Liver (tissue), 9 donors: ENCODE results near the gene FZD7. TPM values are rescaled to one million over a fixed set of nuclear protein-coding genes. Genes with fewer than 3 reads are reported as not detected.

Experiments used
- DNase-seq: peaks from one replicate; pipeline ENCODE4 v3.0.0-alpha.2; 2017; ENCODE audit warnings: low spot score
- H3K27ac ChIP-seq, 2 donors: one replicate each; pipeline ENCODE4 v1.7.0; 2013; ENCODE audit warnings: inconsistent platforms in 2 of 2, low read length in 2 of 2, control low read depth in 1 of 2, low read depth in 1 of 2, mild to moderate bottlenecking in 1 of 2
- H3K27me3 ChIP-seq, 4 donors: one replicate each; pipeline versions ENCODE4 v1.6.1 to v1.7.0; 2013; ENCODE audit warnings: low read length in 3 of 4, inconsistent platforms in 1 of 4, mild to moderate bottlenecking in 1 of 4, moderate library complexity in 1 of 4; ENCODE audit not compliant: control insufficient read depth in 4 of 4, insufficient read depth in 4 of 4
- H3K36me3 ChIP-seq, 4 donors: one replicate each; pipeline versions ENCODE4 v1.6.1 to v1.7.0; 2013; ENCODE audit warnings: low read length in 3 of 4, mild to moderate bottlenecking in 3 of 4, low read depth in 1 of 4, moderate library complexity in 1 of 4; ENCODE audit not compliant: control insufficient read depth in 4 of 4, insufficient read depth in 3 of 4
- H3K4me1 ChIP-seq, 4 donors: one replicate each; pipeline versions ENCODE4 v1.6.1 to v1.7.0; 2013; ENCODE audit warnings: low read length in 3 of 4, mild to moderate bottlenecking in 3 of 4, moderate library complexity in 1 of 4; ENCODE audit not compliant: control insufficient read depth in 4 of 4, insufficient read depth in 4 of 4
- H3K4me3 ChIP-seq, 3 donors: one replicate each; pipeline versions ENCODE4 v1.6.1 to v1.7.0; 2013; ENCODE audit warnings: low read length in 3 of 3, control low read depth in 1 of 3, low read depth in 1 of 3, mild to moderate bottlenecking in 1 of 3
- H3K9ac ChIP-seq, 2 donors: one replicate each; pipeline ENCODE4 v1.7.0; 2013; ENCODE audit warnings: low read length in 2 of 2, mild to moderate bottlenecking in 2 of 2, moderate library complexity in 2 of 2, control low read depth in 1 of 2, low read depth in 1 of 2
- H3K9me3 ChIP-seq, 4 donors: one replicate each; pipeline versions ENCODE4 v1.6.1 to v1.7.0; 2013; ENCODE audit warnings: low read length in 3 of 4; ENCODE audit not compliant: control insufficient read depth in 4 of 4
- ATF3 ChIP-seq: IDR thresholded peaks from 2 replicates; pipeline ENCODE4 v1.6.1; 2016; ENCODE audit warnings: antibody characterized with exemption
- CTCF ChIP-seq: fragments of 150-350 bp; IDR thresholded peaks from 2 replicates; pipeline ENCODE4 v1.5.1; 2017; ENCODE audit warnings: improper control_type of control experiment, low read depth, low read length; ENCODE audit not compliant: missing input control
- EGR1 ChIP-seq, 2 donors: IDR thresholded peaks; 2 replicates each; pipeline ENCODE4 v1.6.1; 2016 to 2018; ENCODE audit warnings: antibody characterized with exemption in 2 of 2, low read depth in 2 of 2
- FOXA1 ChIP-seq: IDR thresholded peaks from 2 replicates; pipeline ENCODE4 v1.6.1; 2016; ENCODE audit warnings: antibody characterized with exemption
- FOXA2 ChIP-seq: IDR thresholded peaks from 2 replicates; pipeline ENCODE4 v1.6.1; 2016; ENCODE audit warnings: antibody characterized with exemption
- GABPA ChIP-seq, 2 donors: IDR thresholded peaks in 1 of 2; conservative IDR thresholded peaks in 1 of 2; 2 replicates each; pipeline ENCODE4 v1.6.1; 2016; ENCODE audit warnings: antibody characterized with exemption in 2 of 2, mild to moderate bottlenecking in 1 of 2, moderate library complexity in 1 of 2
- HNF4A ChIP-seq, 2 donors: conservative IDR thresholded peaks; 2 replicates each; pipeline ENCODE4 v1.6.1; 2016; ENCODE audit warnings: antibody characterized with exemption in 2 of 2, mild to moderate bottlenecking in 2 of 2
- HNF4G ChIP-seq: IDR thresholded peaks from 2 replicates; pipeline ENCODE4 v1.6.1; 2016; ENCODE audit warnings: antibody characterized with exemption
- JUND ChIP-seq, 2 donors: IDR thresholded peaks; 2 replicates each; pipeline ENCODE4 v1.6.1; 2016; ENCODE audit warnings: antibody characterized with exemption in 2 of 2
- MAX ChIP-seq: IDR thresholded peaks from 2 replicates; pipeline ENCODE4 v1.6.1; 2016; ENCODE audit warnings: antibody characterized with exemption
- NR2F2 ChIP-seq: IDR thresholded peaks from 2 replicates; pipeline ENCODE4 v1.6.1; 2016; ENCODE audit warnings: antibody characterized with exemption
- RAD21 ChIP-seq, 2 donors: IDR thresholded peaks; 2 replicates each; pipeline ENCODE4 v1.6.1; 2016; ENCODE audit warnings: antibody characterized with exemption in 2 of 2, mild to moderate bottlenecking in 2 of 2
- REST ChIP-seq: IDR thresholded peaks from 2 replicates; pipeline ENCODE4 v1.6.1; 2016; ENCODE audit warnings: antibody characterized with exemption, mild to moderate bottlenecking
- RXRA ChIP-seq, 2 donors: IDR thresholded peaks; 2 replicates each; pipeline ENCODE4 v1.6.1; 2017 to 2018; ENCODE audit warnings: antibody characterized with exemption in 2 of 2, mild to moderate bottlenecking in 1 of 2
- SP1 ChIP-seq: IDR thresholded peaks from 2 replicates; pipeline ENCODE4 v1.6.1; 2018; ENCODE audit warnings: antibody characterized with exemption, mild to moderate bottlenecking
- TAF1 ChIP-seq: conservative IDR thresholded peaks from 2 replicates; pipeline ENCODE4 v1.6.1; 2016; ENCODE audit warnings: antibody characterized with exemption, mild to moderate bottlenecking
- YY1 ChIP-seq: IDR thresholded peaks from 2 replicates; pipeline ENCODE4 v1.6.1; 2016; ENCODE audit warnings: antibody characterized with exemption, mild to moderate bottlenecking
- ZBTB33 ChIP-seq: IDR thresholded peaks from 2 replicates; pipeline ENCODE4 v1.6.1; 2016; ENCODE audit warnings: antibody characterized with exemption
- WGBS: extraction: QIAGEN DNeasy Blood & Tissue Kit; methylation state at CpG from one replicate; pipeline ENCODE4 v1.1.7; 2013; 5-methylcytosine and 5-hydroxymethylcytosine counted together
- polyA plus RNA-seq, 2 donors: library from polyadenylated mRNA; stranded (reverse) in 1 of 2; unstranded in 1 of 2; fragments of 200-250 nt in 1 of 2; fragments of >200 nt in 1 of 2; fragmentation: Nextera tagmentation in 1 of 2; extraction: Ambion mirVana in 1 of 2; gene quantifications; one replicate each; pipeline versions ENCODE4 v1.2.1 to v1.2.3, GENCODE V29; 2013 to 2015
- total RNA-seq, 2 donors: library from RNA; depleted of rRNA; stranded (reverse); fragments of >200 nt; gene quantifications; one replicate each; pipeline ENCODE4 v1.2.3, GENCODE V29; 2014
- donor health status: healthy.
- donor health status: healthy.
- donor health status: healthy.
- donor health status: healthy.
- donor health status: healthy.

Gene FZD7
- total and polyA plus RNA-seq, 4 donors = 0.21 to 1.5 (median 0.92) TPM

GRCh38 chr2:202043475-202043874 lies 9.8 kb downstream of the FZD7 start:
- Histone ChIP-seq H3K4me1 (no peaks in the 10 kb centered on the region), H3K27ac (no peak overlapping the region), H3K36me3 (no peaks in the 10 kb centered on the region), H3K9ac (no peak overlapping the region), H3K4me3 (no peak overlapping the region), H3K27me3 (peaks cover 0 to 5% (median 0%) of the 10 kb centered on the region in 4 donors), H3K9me3 (no peaks in the 10 kb centered on the region)
- 81% methylated on average over 6 of the region's 6 CpGs for whole genome bisulfite sequencing
- DNase-seq = no peak
- no peak for TF ChIP-seq GABPA (IDR thresholded peaks at IDR 0.05 in 1 of 2, conservative IDR thresholded peaks at IDR 0.05 in 1 of 2)
- TF ChIP-seq REST = no peak
- no peak for TF ChIP-seq SP1
- no peak for TF ChIP-seq FOXA1
- TF ChIP-seq EGR1 (IDR thresholded peaks at IDR 0.05; ENCODE audit: low read depth in 2 of 2) = no peak
- no peak for TF ChIP-seq YY1
- TF ChIP-seq TAF1 = no peak
- no peak for TF ChIP-seq ATF3
- TF ChIP-seq MAX = no peak
- TF ChIP-seq ZBTB33 = no peak
- TF ChIP-seq FOXA2 = no peak
- no peak for TF ChIP-seq NR2F2
- no peak for TF ChIP-seq RAD21 (IDR thresholded peaks at IDR 0.05)
- TF ChIP-seq CTCF = no peak
- no peak for TF ChIP-seq HNF4A (conservative IDR thresholded peaks at IDR 0.05)
- TF ChIP-seq HNF4G = no peak
- TF ChIP-seq JUND (IDR thresholded peaks at IDR 0.05) = no peak
- TF ChIP-seq RXRA (IDR thresholded peaks at IDR 0.05) = no peak
